Stimulated activated CD4-positive, alpha-beta T cell treated with anti-CD3 and anti-CD28 coated beads, Interleukin-15, amount 100 ng/mL, for 48 hours (primary cell): ENCODE results near the gene SHOX.

ENCODE experiments used
- DNase-seq, 2 donors: peaks; one replicate each; pipeline ENCODE4 v3.0.0-alpha.2; 2020; ENCODE audit warnings: low read depth in 2 of 2

SHOX gene

DNA sequence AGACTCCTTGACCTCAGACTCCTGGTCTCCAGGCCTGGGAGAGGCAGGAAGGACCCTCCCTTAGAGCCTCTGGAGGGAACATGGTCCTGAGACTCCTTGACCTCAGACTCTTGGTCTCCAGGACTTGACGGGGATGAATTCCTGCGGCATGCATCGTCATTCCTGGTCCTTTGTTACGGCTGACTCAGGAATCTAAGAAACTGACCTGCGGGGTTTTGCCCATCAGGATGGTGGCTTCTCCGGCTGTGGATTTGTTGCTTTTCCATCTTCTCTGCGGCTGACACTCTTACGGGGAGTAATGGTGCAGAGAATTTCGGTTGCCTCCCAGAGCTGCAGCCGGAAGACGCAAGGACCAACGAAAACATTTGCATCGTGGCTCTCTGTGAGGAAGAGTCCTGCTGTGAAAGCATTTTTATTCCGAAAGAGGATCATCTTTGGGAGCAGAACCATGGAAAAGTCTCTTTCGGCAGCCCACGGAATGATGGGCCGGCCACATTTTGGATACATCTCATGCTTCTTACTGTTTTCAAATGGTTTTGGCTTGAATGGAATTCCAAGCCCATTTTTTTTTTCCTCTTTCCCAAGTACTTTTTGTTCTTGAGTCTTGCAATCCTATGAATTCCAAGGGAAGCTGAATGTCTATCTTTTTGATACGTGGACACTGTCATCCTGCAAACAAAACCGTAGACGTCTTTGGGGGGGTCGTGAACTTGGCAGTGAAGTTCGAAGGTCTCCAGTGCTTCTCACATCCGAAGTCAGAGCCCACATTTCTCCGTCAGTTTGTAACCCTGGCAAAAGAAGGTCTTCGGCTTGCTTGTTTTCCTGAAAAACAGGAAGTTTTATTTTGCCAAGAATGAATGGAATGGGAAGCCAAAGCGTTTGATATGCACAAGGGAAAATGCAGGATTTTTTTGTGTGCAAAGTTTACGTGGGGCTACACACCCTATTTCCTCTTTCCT, 36.5 kb downstream of the SHOX start:
- no peak for DNase-seq

- no peak for DNase-seq
These were observed 40.1 kb downstream of the SHOX start for GRCh38 chrX:670645-671044.

- no peak for DNase-seq
These were observed 42.3 kb downstream of the SHOX start for GRCh38 chrX:672931-673330.

DNA sequence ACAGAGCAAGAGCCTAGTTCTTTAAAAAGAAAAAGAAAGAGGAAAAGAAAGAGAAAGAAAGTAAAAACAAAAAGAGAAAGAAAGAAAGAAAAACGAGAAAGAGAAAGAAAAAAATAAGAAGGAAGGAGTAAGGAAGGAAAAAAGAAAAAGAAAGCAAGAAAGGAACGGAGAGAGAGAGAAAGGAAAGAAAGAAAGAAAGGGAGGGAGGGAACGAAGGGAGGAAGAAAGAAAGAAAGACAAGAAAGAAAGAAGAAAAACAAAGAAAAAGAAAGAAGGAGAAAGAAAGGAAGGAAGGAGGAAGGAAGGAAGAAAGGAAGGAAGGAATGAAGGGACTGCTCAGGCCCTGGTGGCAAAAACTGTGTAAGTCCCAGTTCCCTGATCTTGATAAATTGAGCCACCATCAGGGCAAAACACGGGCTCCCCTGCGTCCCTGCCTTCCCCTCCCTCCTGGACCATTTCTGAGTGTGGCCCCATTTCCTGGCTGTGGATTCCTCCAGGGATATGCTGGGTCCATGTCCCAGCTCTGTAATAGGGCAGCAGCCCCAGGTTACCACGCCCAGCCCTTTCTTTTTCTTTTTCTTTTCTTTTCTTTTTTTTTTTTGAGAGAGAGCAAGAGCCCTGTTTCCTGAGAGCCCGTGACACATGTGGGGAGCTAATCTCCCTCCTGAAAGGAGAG, 44.8 kb downstream of the SHOX start:
- DNase-seq, result no peak

- DNase-seq, result no peak
These were observed 45.3 kb downstream of the SHOX start for GRCh38 chrX:675955-676295.

- no peak for DNase-seq
These were observed 46.8 kb downstream of the SHOX start for GRCh38 chrX:677376-677775.

DNA sequence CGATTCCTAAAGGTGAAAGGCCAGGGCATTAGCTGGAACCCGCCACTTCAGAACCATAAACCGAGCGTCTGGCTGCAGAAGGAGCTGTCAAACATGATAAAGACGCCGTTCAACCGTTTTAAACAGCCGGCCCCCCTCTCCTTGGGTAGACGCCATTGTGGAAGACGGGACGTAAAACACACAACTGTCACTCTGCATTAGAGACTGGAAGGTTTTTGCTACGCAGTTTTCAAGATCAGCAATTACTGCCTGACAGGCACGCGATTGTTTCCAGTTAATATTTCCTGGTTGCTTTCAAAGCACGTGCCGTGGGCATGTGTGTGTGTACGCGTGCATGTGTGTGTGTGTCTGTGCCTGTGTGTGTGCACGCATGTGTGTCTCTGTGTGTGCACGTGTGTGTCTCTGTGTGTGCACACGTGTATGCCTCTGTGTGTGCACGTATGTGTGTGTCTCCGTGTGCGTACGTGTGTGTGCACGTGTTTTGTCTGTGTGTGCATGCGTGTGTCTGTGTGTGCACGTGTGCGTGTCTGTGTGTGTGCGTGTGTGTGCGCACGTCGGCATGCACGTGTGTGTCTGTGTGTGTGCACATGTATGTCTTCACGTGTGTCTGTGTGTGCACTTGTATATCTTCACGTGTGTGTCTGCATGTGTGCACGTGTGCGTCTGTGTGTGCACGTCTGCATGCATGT, 48.8 kb downstream of the SHOX start:
- no peak for DNase-seq

- DNase-seq, result no peak
These were observed 49.5 kb downstream of the SHOX start for GRCh38 chrX:680062-680461.

GRCh38 chrX:681989-682388, 51.4 kb downstream of the SHOX start:
- no peak for DNase-seq

- no peak for DNase-seq
These were observed 52.3 kb downstream of the SHOX start for GRCh38 chrX:682892-683291.

GRCh38 chrX:683576-683975, 53.0 kb downstream of the SHOX start:
- DNase-seq, result no peak

- no peak for DNase-seq
These were observed 54.8 kb downstream of the SHOX start for GRCh38 chrX:685120-686032.

GRCh38 chrX:689983-690382, 59.4 kb downstream of the SHOX start:
- DNase-seq, result no peak

GRCh38 chrX:694800-695199, 64.2 kb downstream of the SHOX start:
- no peak for DNase-seq

DNA sequence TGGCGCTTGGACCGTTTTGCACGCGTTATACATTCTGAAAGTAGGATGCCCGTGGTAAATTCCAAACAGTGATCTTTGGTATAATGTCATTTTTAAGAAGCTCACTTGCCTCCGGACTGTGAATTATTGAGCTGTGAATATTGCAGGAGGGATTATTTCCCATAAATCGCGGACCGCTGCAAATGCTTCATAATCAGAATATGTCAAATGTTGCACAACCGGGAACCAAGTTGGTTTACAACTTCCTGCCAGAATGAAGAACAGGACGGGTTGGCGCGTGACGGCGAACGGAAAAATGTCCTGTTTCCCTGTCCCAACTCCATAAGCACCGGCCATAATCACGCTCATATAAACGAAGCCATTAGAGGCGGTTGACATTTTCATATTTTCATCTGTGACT, 67.6 kb downstream of the SHOX start:
- DNase-seq, result no peak

GRCh38 chrX:700936-701335, 70.3 kb downstream of the SHOX start:
- DNase-seq, result no peak

DNA sequence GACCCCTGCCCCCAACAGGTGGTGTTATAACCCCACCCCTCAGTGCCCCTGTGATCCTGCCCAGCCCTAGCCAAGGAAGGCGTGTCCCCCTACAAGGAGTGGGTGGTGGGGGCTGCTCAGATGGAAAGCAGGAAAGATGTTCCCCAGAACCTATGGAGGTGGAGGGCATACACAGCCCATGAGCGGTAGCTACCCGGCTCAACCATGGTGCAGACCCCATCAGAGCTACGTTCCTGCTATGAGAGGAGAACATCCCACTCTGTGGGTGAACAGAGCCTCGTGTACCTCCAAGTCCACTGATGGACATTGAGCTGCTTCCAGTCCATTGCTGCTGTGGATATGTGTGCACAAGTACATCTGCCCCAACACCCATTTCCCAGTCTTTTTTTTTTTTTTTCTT, 71.1 kb downstream of the SHOX start:
- DNase-seq, result no peak

- DNase-seq, result no peak
These were observed 72.9 kb downstream of the SHOX start for GRCh38 chrX:703466-703865.

DNA sequence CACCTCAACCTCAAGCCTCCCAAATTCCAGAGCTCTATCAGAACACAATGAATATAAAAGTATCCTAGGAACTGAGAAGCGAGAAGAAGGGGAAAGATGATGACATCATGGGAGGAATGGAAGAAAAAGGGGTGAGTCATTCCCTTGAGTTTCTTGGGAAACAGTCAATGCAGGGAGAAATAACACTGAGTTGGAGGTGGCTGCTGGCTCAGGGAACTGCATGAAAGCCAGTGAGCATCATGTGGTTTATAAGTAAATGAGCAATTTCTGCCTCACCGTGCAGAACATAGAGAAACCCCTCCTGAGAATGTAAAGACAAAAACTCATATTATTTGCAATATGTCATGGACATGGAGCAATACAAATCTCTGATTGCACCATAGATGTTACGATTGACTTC, 73.3 kb downstream of the SHOX start:
- DNase-seq, result no peak
